CD4-positive, alpha-beta T cell treated with Interleukin-2 at 100 ng/mL for 4 hours (primary cell): ENCODE measurements around the gene AUH.
"Not testable (repeated sequence)": the region's sequence is repeated elsewhere in the genome, so short reads cannot be mapped to it uniquely, and the experiment has no call there.

Experiments
- DNase-seq: peaks from one replicate; pipeline ENCODE4 v3.0.0-alpha.2; 2020; ENCODE audit warnings: low spot score

Gene AUH, protein sequence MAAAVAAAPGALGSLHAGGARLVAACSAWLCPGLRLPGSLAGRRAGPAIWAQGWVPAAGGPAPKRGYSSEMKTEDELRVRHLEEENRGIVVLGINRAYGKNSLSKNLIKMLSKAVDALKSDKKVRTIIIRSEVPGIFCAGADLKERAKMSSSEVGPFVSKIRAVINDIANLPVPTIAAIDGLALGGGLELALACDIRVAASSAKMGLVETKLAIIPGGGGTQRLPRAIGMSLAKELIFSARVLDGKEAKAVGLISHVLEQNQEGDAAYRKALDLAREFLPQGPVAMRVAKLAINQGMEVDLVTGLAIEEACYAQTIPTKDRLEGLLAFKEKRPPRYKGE

DNA sequence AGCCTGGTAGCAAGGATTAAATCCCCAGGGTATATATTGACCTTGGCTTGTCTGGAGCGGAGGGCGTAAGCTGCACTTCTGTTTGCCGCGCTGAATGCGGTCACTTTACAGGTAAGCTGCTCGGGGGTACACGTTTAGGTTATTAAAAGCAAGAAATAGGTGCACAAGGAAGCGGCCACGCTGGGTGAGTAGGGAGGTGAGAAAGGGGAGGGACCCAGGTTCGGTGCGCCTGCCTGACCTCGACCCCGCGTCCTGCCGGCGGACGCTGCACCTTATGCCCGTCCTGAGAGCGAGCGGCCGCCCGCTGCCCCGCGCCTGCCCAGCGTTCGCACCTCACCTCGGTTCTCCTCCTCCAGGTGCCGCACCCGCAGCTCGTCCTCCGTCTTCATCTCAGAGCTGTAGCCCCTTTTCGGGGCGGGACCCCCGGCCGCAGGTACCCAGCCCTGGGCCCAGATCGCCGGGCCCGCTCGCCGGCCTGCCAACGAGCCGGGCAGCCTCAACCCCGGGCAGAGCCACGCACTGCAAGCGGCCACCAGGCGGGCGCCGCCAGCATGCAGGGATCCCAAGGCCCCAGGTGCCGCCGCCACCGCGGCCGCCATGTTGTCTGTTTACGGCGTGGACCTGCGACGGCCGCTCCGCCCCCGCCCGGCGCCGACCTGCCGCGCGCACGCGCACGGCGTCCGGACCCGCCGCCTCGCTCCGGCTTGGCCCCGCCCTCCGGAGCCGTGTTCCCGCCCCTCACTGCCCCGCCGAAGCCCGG is at the start of gene AUH:
AUH (minus strand) TSS at position 628 of the 760 bp plus-strand sequence; CDS start at position 599, 29 bp downstream.
- DNase-seq: peak; percentile 84

DNA sequence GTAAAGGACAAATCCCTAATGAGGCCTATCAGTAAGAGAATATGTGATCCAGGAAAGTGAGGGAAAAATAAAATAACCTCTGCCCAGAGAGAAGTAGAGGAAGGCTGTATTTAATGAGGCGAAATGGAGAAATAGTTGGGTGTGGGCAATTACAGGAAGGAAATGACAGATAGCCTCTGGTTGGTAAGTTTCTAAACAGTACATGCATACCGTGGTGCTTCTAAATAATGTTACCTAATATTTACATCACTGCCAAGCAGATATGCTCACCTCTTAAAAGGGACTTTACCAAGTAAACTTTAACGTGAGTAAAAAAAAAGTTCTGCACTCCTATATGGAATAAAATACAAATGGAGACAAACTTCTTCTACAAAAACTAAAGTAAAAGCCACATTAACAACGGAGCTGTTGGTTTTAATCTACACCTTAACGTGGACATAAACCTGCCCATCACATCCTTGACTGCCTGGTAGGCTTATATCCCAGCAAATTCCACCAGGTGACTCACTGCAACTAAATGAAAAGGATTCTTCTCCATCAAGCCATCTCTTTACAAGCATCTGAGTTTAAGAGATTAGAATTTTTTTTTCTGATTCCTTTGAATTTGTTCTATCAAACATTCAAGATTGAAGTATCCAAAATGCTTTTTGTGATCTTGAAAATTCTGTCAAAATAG is 49.5 kb upstream of the AUH start:
- no peak for DNase-seq

DNA sequence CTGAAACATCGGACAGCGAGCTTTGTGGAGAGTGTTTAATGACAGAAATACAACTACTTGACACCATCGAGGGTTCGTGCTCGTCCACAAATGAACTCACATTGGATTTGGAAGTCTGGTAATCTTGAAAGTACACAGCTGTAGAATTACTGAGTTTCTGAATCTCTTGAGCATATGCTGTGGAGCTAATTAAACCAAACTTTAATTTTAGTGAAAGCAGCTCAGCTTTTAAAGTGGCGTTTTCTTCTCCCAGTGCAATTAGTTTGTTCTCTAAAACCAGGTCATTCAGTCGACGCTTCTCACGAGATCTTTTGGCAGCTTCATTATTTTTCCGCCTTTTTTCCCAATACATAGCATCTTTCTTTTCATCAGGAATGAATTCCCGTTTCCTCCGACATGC is 48.4 kb upstream of the AUH start:
- DNase-seq: no peak

- no peak for DNase-seq
These were observed 46.8 kb upstream of the AUH start for GRCh38 chr9:91408475-91408874.

DNA sequence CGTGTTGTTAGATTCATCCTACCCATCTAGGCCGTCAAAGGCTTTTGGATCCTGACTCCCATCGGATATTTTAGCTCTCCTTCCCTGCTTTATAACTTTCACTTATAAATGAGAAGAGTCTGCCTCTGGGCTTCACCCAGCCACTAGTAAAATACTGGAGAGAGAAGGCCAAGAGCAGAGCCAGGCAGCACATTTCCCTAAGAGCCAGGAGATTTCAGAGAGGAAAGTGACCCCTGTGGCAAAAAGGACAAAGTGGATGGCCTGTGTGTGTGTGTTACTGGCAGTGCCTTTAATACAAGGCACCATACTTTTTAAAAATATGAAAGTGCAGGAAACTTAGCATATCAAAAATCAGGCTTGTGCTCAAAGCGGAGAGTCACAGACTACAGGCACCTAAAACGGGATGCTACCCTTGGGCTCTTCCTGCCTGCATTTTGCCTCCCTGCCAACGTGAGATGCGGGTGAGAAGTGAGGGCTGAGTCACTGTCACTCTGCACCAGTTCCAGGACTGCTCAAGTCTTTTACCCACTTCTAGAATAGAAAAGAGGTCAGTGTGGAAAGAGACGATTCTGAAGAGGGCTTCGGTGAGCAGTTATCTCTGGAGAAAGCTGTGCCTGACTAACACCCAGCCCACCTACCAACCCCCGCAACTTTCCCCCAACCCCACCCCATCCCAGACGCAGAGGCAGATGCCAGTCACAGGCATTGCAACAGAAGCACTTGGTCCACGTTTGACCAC is 46.0 kb upstream of the AUH start:
- no peak for DNase-seq

GRCh38 chr9:91405343-91406077 is 43.8 kb upstream of the AUH start:
- no peak for DNase-seq

- DNase-seq: no peak
These were observed 42.2 kb upstream of the AUH start for GRCh38 chr9:91403665-91404543.

GRCh38 chr9:91398926-91399325 is 37.2 kb upstream of the AUH start:
- DNase-seq: no peak

DNA sequence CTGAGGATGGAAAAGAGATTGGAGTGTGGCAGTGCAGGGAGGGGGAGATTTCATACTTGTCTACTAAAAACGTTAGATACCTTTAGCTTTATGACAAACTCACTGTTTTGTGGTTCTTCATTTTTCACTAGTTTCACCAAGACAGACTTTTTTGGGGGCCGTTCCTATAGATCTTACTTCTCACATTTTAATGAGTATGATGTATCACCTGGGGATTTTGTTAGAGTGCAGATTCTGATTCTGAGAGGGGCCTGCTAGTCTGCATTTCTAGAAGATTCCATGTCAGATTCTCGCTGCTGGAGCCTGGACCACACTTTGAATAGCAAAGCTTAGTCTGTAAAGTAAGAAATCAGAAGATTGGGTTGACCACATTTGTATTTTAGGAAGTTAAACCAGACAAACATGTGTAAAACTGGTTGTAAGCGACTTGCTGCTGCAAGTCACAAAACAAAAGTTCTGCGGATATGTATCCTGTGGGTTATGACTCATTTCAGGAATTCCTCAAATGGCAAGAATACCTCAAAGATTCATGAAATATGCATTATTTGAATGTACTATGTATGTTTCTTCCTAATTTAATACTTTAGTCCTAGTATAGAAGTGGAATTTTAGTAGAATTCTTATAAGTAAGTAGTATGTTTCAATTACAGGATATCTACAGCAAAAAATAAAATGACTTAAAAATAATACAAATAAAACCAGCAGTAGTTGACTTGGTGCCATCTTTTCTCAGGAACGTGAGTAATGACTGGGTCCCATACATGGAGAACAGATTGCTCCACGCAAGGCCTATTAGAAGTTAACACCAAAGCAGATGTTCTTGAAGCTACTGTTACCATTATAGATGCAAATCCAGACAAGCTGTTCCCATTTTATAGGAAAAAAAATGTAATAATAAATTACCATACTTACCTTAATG is 34.1 kb upstream of the AUH start:
- DNase-seq: no peak

- DNase-seq: no peak
These were observed 33.4 kb upstream of the AUH start for GRCh38 chr9:91395106-91395552.

DNA sequence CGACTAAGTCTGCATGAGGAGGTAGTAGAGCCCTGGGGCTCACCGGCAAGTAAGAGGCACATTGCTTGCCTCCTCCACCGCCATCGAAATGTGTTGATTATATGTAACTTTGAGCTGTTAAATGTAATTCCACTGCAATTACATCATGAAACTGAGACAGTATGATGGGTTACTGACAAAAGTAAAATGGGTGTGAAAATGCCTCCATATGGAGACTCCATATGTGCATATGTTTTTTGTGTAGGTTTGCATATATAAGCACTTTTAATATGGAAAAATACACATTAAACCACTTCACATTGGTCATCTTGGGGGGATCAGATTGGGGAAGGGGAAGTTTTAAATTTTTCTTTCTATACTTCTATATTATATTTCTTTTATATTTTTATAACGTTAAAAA is 32.1 kb upstream of the AUH start:
- DNase-seq: no peak

DNA sequence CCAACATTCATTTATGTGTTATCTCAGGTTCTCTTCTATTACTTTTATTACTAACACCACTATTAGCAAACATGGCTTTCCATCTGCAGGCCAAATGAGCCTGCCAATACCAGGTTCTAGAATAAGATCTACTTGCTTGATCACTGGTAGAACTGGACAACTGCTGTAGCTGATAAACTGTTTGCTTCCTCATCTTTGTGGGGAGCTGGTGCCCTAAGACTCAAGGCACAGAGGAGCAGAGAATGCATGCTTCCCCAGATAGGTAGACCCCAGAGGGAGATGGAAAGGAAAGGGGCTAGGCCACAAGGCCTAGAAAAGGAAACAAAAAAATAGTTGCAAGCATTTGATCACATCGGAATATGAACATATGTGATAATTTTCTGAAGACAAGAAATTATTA is 30.7 kb upstream of the AUH start:
- no peak for DNase-seq

DNA sequence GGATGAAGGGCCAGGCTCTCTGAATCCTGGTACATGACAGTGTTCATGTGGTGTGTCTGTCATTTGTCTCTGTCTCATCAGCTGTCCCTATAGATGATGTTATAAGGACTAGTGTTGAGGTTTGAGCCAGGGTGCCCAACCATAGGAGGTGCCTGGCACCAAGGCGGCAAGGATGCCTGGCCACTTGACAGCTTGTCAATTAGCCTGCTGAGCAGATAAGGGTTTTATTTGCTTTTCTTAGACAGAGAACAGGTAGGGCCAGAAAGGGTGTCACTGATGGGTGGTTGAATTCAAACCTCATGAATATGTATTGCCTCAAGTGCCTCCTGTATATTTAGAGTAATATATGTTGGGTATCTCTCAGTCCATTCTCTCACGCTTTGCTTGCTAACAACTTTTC is 30.1 kb upstream of the AUH start:
- no peak for DNase-seq

- DNase-seq: no peak
These were observed 29.7 kb upstream of the AUH start for GRCh38 chr9:91391412-91391811.

DNA sequence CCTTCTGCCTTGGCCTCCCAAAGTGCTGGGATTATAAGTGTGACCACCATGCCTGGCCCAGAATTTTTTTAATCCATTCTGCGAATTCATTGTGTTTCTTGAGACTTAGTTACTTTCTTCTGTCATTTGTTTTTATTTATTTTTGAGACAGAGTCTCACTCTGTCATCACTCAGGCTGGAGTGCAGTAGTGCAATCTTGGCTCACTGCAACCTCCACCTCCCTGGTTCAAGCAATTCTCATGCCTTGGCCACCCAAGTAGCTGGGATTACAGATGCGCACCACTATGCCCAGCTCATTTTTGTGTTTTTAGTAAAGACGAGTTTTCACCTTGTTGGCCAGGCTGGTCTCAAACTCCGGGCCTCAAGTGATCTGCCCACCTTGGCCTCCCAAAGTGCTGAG is 28.0 kb upstream of the AUH start:
- not testable (repeated sequence) for DNase-seq

DNA sequence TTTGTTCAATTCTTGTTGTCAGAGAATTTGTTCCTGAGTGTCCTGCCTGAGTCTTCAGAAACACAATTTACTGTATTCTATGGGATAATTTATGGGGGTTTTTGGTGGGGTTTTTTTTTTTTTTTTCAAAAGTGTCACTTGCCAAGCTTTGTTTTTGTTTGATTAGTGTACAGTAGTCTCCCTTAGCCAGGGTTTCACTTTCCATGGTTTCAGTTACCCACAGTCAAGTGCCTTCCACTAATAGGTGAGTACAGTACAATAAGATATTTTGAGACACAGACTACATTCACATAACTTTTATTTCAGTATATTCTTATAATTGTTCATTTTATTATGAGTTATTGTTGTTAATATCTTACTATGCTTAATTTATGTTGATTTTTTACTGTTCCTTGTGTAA is 25.0 kb upstream of the AUH start:
- DNase-seq: no peak

DNA sequence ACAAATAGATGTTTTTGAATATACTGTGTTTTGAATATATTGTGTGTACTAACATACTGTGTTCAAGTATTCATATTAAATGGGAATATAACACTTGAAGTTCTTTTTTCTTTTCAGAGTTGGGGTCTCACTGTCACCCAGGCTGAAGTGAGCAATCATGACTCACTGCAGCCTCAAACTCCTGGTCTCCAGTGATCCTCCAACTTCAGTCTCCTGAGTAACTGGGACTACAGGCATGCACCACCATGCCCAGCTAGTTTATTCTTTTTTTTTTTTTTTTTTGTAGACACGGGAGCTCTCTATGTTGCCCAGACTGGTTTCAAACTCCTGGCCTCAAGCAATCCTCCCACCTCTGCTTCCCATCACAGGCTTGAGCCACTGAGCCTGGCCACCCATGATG is 23.2 kb upstream of the AUH start:
- DNase-seq: no peak

DNA sequence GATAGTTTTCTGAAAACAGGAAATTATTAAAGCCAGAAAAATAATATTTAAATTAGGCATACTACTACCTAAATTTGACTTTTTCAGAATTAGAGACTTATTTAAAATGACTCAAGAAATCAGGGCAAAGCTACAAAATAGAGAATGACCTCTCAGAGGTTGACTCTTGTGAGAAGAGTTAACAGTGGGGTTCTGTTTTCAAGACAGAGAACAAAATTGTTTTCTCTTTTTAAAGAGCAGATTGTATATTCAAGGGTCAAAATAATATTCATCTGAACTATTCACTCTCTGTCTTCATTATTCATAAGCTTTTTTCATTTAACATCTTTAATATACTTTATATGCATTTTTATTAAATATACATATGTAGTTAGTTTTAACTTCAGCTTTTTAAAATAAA is 21.9 kb upstream of the AUH start:
- no peak for DNase-seq

DNA sequence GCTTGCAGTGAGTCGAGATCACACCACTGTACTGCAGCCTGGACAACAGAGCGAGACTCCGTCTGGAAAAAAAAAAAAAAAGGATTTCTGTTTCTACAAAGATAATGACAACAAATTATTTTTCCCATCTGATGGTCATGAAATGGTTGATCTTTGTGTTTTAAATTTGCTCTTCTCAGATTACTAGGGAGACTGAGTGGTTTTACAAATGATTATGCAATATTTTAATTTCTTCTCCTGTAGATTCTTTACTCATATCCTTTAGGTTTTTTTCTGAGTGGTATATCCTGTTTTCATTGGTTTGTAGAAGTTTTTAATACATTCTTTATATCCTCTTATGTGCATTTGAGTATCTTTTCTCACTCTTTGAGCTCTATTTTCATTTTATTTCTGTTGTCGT is 20.6 kb upstream of the AUH start:
- no peak for DNase-seq
